ENCODE measurements around the gene MTHFSD.

GRCh38 chr16:86581458-86581857, 26.4 kb upstream of the MTHFSD start:
- TF ChIP-seq CREB1 (IDR thresholded peaks at IDR 0.05; ENCODE audit: low read depth) = no peak
- TF ChIP-seq MAX (IDR thresholded peaks at IDR 0.05) = no peak
- TF ChIP-seq YY1 (IDR thresholded peaks at IDR 0.05; ENCODE audit: low read depth) = no peak
- TF ChIP-seq TCF12 (IDR thresholded peaks at IDR 0.05; ENCODE audit: low read depth) = no peak
- no peak for TF ChIP-seq CEBPB (IDR thresholded peaks at IDR 0.05)
- no peak for TF ChIP-seq EGR1 (IDR thresholded peaks at IDR 0.05)
- TF ChIP-seq ZBTB7A (IDR thresholded peaks at IDR 0.05; ENCODE audit: low read depth) = no peak
- no peak for TF ChIP-seq USF1 (IDR thresholded peaks at IDR 0.05)
- no peak for TF ChIP-seq REST (IDR thresholded peaks at IDR 0.05; ENCODE audit: low read depth)
- TF ChIP-seq EP300 (IDR thresholded peaks at IDR 0.05; ENCODE audit: borderline replicate concordance) = no peak
- no peak for TF ChIP-seq TEAD4 (IDR thresholded peaks at IDR 0.05)
- TF ChIP-seq FOXM1 (IDR thresholded peaks at IDR 0.05; ENCODE audit: borderline replicate concordance, low read depth) = no peak
- no peak for TF ChIP-seq RAD21 (IDR thresholded peaks at IDR 0.05; ENCODE audit: low read depth)

All from Ishikawa (cell line).